Left lobe of liver (tissue), 1 donor: ENCODE measurements around the gene PPM1J. TPM values are rescaled to one million over a fixed set of nuclear protein-coding genes. Genes with fewer than 3 reads are reported as not detected.

Experiments used
- total RNA-seq: library from RNA; stranded (reverse); gene quantifications from one replicate; pipeline ENCODE4 v1.2.1, GENCODE V29; 2021
- donor health status: DM: no; HTN: yes; CAD: no.

PPM1J gene
- total RNA-seq, 1 donor from 2014 or later = 0.33 TPM

Other genes with a start within 250 kb of the PPM1J start
- gene WNT2B, start 206.4 kb downstream of the PPM1J start, total RNA-seq = 0.40 TPM
- 6.2 TPM for gene ST7L, start 96.2 kb downstream of the PPM1J start, total RNA-seq
- 32.8 TPM for gene CAPZA1, start 95.5 kb downstream of the PPM1J start, total RNA-seq
- 44.3 TPM for gene MOV10, start 40.7 kb downstream of the PPM1J start, total RNA-seq
- 55.3 TPM for gene RHOC, start 8.2 kb downstream of the PPM1J start, total RNA-seq
- gene SLC16A1, start 240.9 kb upstream of the PPM1J start, total RNA-seq = 29.2 TPM